ENCODE measurements around the gene CD48.
"Not testable (repeated sequence)": the region's sequence is repeated elsewhere in the genome, so short reads cannot be mapped to it uniquely, and the experiment has no call there.

Gene CD48

DNA sequence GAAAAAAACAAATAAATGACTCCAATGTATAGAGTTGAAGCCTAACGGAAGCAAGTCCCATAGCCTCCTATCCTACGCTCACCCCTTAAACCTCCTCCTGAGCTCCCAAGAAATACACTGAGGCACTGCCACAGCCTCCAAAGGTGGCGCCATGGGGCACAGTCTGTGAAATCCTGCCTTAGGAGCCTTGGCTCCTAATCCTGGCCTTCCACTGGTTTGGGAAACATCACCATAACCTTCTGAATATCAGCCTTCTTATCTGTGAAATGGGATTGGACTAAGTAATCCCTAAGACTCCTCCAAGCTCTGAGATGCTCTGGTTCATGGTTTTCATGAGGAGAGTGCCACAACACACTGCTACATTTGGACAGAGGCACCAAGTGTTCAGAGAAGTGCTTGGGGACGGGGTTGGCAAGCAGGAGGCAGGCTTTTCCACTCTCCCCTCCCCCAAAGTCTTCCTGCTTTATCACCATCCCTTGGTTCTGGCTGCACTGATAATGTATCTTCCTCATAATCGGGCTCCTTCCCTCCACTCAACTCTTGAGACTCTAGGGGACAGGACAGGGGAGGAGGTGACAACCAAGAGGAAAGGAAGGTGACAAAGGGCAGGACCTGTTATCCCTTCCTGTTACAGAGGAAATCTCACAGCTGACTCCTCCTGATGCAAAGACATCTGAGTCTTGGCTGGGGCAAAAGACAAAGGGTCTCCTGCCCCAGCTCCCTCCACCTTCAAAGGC is 30.2 kb upstream of the CD48 start:
- no peak for DNase-seq

- DNase-seq = no peak
These were observed 29.5 kb upstream of the CD48 start for GRCh38 chr1:160741092-160741501.

- no peak for DNase-seq
These were observed 28.6 kb upstream of the CD48 start for GRCh38 chr1:160740133-160740688.

GRCh38 chr1:160739098-160739511 is 27.5 kb upstream of the CD48 start, which contains the start of gene SLAMF7:
SLAMF7 (plus strand) TSS chr1:160739247; CDS start chr1:160739302, 55 bp downstream.
- no peak for DNase-seq

GRCh38 chr1:160738271-160738670 is 26.6 kb upstream of the CD48 start:
- no peak for DNase-seq

DNA sequence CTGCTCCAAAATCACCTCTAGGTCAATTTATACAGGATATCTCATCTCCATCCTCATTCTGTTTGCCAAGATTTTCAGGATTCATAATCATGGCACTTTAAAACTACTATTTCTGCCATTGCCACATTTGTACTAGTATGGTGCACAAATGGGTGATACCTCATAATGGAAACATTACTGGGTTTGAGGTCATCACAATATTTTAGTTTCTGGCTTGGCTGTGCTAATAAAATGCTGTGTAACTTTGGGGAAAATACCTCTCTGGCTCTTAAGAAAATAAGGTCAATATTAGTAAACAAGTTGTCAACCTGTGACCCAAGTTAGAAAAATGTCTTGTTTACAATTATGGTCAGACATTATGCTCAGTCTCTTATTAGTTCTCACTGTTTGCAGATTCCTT is 22.7 kb upstream of the CD48 start:
- no peak for DNase-seq

DNA sequence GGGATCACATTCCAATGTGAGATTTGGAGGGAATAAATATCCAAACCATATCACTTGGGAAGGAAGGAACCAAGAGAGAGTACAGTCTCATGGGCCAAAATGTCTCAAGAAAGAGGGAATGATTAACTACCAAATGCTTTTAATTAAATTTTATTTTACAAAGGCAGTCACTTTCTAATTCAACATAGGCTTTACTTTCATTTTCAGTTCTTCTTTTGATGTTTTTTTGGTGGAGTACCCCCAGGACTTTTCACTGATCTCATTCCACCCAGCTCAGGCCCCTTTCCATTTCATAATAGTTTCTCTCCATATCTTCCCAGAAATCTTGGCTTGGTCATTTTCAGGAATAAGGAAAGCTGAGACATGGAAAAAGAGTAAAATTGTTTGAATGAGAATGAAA is 22.3 kb upstream of the CD48 start:
- DNase-seq = no peak

GRCh38 chr1:160731990-160732389 is 20.4 kb upstream of the CD48 start:
- no peak for DNase-seq

DNA sequence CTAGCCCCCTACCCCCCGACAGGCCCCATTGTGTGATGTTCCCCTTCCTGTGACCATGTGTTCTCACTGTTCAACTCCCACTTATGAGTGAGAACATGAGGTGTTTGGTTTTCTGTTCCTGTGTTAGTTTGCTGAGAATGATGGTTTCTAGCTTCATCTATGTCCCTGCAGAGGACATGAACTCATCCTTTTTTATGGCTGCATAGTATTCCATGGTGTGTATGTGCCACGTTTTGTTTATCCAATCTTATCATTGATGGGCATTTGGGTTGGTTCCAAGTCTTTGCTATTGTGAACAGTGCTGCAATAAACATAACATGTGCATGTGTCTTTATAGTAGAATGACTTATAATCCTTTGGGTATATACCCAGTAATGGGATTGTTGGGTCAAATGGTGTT is 19.9 kb upstream of the CD48 start:
- DNase-seq = not testable (repeated sequence)

GRCh38 chr1:160727316-160727640 is 15.7 kb upstream of the CD48 start:
- DNase-seq = no peak

GRCh38 chr1:160726498-160727315 is 15.1 kb upstream of the CD48 start:
- peak; percentile 72 for DNase-seq

DNA sequence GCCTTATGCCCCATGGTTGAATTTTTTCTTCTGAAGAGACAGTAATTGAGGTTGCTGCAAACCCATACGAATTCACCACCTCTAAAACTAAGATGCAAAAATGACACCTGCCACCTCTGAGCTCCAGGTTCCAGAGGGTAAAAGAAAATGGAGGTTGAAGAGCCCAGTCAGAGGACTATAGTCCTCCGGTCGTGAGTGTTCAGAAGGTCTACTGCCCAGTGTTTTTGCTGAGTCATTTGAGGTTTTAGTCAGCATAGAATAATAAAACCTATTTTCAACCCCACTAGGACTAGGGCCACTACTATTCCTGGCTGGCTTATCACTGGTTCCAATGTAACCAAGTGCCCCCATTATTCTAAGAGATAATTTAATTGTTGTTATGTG is 14.5 kb upstream of the CD48 start:
- no peak for DNase-seq

DNA sequence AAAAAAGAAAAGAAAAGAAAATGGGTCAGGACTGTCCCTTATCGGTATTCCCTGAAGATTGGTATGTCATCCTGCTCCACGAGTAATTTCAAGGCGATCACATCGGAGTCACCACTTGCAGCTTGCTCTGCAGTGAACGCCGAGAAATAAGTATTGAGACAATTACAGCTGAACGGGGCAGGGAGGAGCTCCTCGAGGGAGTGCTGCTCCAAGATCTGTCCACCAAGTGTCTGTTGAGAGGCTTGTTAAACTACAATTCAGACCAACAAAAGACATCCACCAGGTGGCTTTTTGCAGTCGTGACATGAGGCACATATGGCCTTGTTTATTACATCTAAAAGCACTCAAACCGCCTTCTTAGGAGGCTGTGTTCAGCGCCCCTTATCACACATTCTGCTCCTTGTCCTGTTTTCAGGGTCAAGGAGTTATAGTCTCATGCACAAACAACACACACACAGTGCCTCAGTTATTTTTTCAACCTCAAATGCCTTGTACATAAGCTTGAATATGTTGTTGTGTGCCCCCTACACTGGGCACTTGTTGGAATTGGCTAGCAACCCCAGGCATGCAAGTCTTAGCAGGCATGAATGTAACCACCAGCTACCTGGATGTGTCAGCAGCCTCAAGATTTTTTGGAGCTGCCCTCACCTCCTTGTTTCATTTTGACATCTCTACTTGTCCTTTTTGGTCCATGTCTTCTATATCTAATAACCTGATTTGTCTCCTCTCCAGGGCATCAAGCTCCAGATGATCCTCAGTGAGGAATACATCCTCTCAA is 13.0 kb upstream of the CD48 start:
- DNase-seq = no peak

DNA sequence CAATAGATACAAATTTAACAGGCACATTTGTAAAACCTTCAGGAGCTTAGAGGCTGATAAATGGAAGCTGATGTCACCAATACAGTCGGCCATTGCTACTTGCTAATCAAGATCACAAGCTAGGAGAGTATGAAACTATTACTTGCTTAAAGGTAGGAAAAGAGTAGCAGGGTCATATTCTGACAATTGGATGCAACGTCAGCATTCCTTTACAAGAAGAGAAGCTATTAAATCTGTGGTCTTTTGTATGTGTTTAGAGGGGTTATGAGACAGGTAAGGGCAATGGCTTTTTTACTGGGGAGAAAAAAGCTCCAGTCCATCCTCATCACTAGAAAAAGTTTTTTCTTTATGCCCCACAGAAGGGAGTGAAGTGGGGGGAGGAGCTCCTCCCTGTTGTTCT is 11.7 kb upstream of the CD48 start:
- DNase-seq = no peak

GRCh38 chr1:160722726-160723125 is 11.1 kb upstream of the CD48 start:
- no peak for DNase-seq

- DNase-seq = no peak
These were observed 9.9 kb upstream of the CD48 start for GRCh38 chr1:160721473-160721872.

DNA sequence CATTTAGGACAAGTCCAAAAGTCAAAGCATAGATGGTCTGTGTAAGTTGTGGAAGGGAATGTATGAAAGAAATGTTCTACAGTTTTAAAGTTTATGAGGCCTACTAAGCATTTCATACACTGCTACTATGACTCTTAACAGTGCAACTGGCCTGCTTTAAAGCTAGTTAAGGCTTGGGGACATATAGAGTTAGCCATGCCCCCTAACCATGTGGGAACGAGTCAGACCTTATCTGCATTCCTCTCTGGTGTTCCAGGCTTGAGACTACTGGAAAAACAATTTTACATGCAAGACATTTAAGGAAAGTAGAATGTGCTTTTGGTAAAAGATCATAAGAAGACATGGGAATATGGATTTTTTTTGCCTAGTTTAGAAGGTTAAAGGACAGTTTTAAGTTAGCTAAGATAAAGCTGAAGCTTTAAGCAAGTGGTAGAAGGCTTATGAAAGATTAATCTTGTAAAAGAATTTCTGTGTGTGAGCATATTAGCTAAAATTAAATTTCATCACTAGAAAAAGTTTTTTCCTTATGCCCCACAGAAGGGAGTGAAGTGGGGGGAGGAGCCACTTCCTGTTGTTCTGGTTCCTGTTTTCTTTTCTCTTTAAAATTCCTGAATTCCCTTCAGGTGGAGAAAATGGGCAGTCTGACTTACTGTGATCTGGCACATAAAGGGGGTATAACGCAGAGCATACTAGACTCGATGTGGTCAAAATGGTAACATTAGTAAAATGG is 8.9 kb upstream of the CD48 start:
- DNase-seq = no peak

DNA sequence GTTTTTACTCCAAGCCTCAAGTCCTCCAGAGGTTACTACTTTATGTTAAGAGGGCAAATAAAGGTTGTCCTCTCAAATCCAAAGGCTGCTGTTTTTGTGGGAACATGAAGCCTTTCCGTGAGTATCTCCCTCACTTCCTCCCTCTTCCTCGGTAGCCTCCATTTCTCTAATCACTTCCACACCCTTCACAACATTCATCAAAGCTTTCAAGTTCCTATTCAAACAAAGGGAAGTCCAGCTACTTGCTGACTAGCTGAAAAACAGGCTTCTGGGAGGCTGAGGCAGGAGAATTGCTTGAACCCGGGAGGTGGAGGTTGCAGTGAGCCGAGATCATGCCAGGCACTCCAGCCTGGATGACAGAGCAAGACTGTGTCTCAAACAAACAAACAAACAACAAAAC is 6.6 kb upstream of the CD48 start:
- DNase-seq = no peak

DNA sequence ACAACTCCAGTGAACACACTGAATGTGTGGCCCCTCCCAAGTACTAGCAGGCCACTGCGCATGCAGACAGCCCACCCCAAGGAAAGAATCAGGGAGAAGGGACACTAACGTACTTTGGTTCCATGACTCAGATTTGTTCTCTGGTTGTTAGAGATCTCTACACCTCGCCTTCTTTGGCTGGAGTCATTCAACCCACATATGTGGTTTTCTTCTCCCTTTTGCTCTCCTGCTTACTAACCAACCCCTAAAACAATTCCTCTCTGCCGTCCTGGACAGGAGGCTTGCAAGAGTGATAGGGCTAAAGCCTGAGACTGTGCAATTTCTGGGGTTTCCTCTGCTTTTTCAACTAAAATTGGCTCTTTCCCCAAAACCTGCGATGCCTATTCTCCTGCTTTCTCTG is 5.7 kb upstream of the CD48 start:
- no peak for DNase-seq

DNA sequence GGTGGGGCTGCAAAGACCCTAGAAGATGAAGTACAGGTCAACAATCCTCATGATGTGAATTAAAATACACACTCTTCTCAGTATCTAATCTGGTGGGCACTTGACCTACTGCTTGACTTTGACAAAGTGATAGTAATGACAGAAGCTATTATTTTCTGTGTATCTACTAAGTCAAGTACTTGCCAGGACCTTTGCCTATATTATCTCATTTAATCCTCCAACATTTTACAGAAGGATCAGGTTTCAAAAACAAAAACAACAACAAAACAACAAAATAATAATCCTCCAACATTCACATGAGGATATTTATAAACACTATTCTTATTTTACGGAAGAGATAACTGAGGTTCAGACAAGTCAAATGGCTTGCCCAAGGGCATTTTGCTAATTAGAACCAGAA is 4.4 kb upstream of the CD48 start:
- DNase-seq = no peak

DNA sequence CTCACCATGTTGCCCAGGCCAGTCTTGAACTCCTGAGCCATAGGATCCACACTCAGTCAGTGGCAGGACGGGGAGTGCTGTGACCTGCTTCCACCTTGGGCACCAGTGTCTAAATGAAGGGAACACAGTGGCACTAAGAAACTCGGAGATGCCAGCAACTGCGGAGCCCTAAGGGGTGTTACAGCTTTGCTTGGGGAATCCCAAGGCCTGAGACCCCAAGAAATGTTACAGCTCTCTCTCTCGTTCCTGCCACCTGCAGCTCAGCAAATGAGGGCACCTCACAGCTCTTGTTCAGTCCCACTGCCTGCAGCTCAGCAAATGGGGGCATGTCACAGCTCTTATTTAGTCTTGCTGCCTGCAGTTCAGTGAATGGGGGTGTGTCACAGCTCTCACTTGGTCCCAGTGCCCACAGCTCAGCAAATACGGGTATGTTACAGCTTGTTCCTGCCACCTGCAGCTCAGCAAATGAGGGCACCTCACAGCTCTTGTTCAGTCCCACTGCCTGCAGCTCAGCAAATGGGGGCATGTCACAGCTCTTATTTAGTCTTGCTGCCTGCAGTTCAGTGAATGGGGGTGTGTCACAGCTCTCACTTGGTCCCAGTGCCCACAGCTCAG is 2.5 kb upstream of the CD48 start:
- DNase-seq = not testable (repeated sequence)

- no peak for DNase-seq
These were observed 1.5 kb upstream of the CD48 start for GRCh38 chr1:160713161-160713560.

All from NCI-H69 (cell line).